ENCODE data around the gene SLC7A6OS.

- TF ChIP-seq CTCF (IDR thresholded peaks at IDR 0.05) (no peak), POLR2AphosphoS5 (IDR thresholded peaks at IDR 0.05) (no peak)
Observed at GRCh38 chr16:68319185-68319908, 8.6 kb upstream of the SLC7A6OS start.
